Esophagus squamous epithelium (tissue), 4 donors: ENCODE data around the gene CNST.

ENCODE experiments used
- CTCF ChIP-seq, 6 experiments: fragments of 450-650 bp in 4 of 6; fragments of 200-600 bp in 2 of 6; sonication (generic) in 2 of 6; IDR thresholded peaks; one replicate each; pipeline ENCODE4 v1.5.1; 2016 to 2019; ENCODE audit warnings: antibody characterized with exemption in 6 of 6, mild to moderate bottlenecking in 4 of 6, moderate library complexity in 4 of 6
- POLR2A ChIP-seq, 4 donors: fragments of 450-650 bp; IDR thresholded peaks; one replicate each; pipeline ENCODE4 v1.6.1; 2017; ENCODE audit warnings: antibody characterized with exemption in 4 of 4, mild to moderate bottlenecking in 4 of 4, moderate library complexity in 3 of 4

GRCh38 chr1:246552110-246552509 lies 14.1 kb upstream of the CNST start:
- no peak for TF ChIP-seq CTCF (IDR thresholded peaks at IDR 0.05)
- TF ChIP-seq POLR2A (IDR thresholded peaks at IDR 0.05), result no peak
